Measurements from ENCODE around the gene HOXB5. TPM values are rescaled to one million over a fixed set of nuclear protein-coding genes. Genes with fewer than 3 reads are reported as not detected.

HOXB5 gene
- total RNA-seq, 1 experiment from 2014 or later: 19.8 TPM

- DNase-seq (ENCODE audit: low read depth, low spot score) (no peak), ATAC-seq (no peak)
- POLR2A ChIA-PET: no interaction called here
- no peaks in the 10 kb centered on the region for H3K9me2 ChIP-seq (ENCODE audit: insufficient read depth)
- H3K36me3 ChIP-seq (ENCODE audit: control insufficient read depth in 1 of 2, insufficient read depth in 2 of 2, low read length in 2 of 2): peaks cover 0 to 4% of the 10 kb centered on the region in 2 experiments; a peak in 1 of 4 replicates
- H4K20me1 ChIP-seq (ENCODE audit: insufficient read depth): no peaks in the 10 kb centered on the region
- H3K4me1 ChIP-seq (ENCODE audit: control insufficient read depth in 1 of 2, insufficient read depth in 2 of 2, low read length in 2 of 2): peaks cover 0 to 4% of the 10 kb centered on the region in 2 experiments; a peak in 1 of 4 replicates
- CTCF ChIA-PET: no interaction called here
- no peak overlapping the region for H3K9ac ChIP-seq (ENCODE audit: low read length)
- H3K79me2 ChIP-seq (ENCODE audit: insufficient read depth, low read length): no peaks in the 10 kb centered on the region
- no peaks in the 10 kb centered on the region for H3K27me3 ChIP-seq (ENCODE audit: insufficient read depth, low read length)
- RAD21 ChIA-PET (ENCODE audit: low non-redundant PET in 1 of 2, low total read pairs in 2 of 2, uncharacterized antibody in 2 of 2, unreplicated experiment in 2 of 2): no interaction called here
- intact Hi-C loops (cut with micrococcal nuclease): no loop called here
- H3K27ac ChIP-seq (ENCODE audit: low read depth, low read length): no peak overlapping the region
- H3K9me3 ChIP-seq (ENCODE audit: control insufficient read depth in 1 of 2, insufficient read depth in 1 of 2, low read depth in 1 of 2, low read length in 2 of 2): no peaks in the 10 kb centered on the region
- H2AFZ ChIP-seq (ENCODE audit: low read depth, low read length, poor library complexity, severe bottlenecking): no peak overlapping the region
- TF ChIP-seq ZBTB33 (IDR thresholded peaks at IDR 0.05; ENCODE audit: extremely low read depth, insufficient replicate concordance, low read length): no peak
- no peak for TF ChIP-seq MAX (IDR thresholded peaks at IDR 0.05)
- no peak for TF ChIP-seq SRF (IDR thresholded peaks at IDR 0.05; ENCODE audit: low read depth)
- TF ChIP-seq ATF3 (IDR thresholded peaks at IDR 0.05): no peak
- TF ChIP-seq YY1 (IDR thresholded peaks at IDR 0.05; ENCODE audit: extremely low read depth, insufficient replicate concordance, low read depth, low read length): no peak
- no TSS peak for BruUV-seq (replicated peaks)
- no peak overlapping the region for H3K4me2 ChIP-seq (ENCODE audit: low read length)
- H3K4me3 ChIP-seq (replicated peaks in 1 of 2; ENCODE audit: low read depth in 1 of 2, low read length in 2 of 2): no peak overlapping the region
Measured at GRCh38 chr17:48553826-48554225, 39.8 kb downstream of the HOXB5 start.

- CTCF ChIA-PET: no interaction called here
Measured at GRCh38 chr17:48553190-48553547, 40.4 kb downstream of the HOXB5 start.

More at GRCh38 chr17:48553190-48553547, 40.4 kb downstream of the HOXB5 start:
- POLR2A ChIA-PET: no interaction called here
- Histone ChIP-seq H3K9me2 (ENCODE audit: insufficient read depth) (no peaks in the 10 kb centered on the region), H3K9me3 (ENCODE audit: control insufficient read depth in 1 of 2, insufficient read depth in 1 of 2, low read depth in 1 of 2, low read length in 2 of 2) (no peaks in the 10 kb centered on the region), H3K27me3 (ENCODE audit: insufficient read depth, low read length) (no peaks in the 10 kb centered on the region), H4K20me1 (ENCODE audit: insufficient read depth) (no peaks in the 10 kb centered on the region), H3K36me3 (ENCODE audit: control insufficient read depth in 1 of 2, insufficient read depth in 2 of 2, low read length in 2 of 2) (peaks cover 0 to 4% of the 10 kb centered on the region in 2 experiments; a peak in 1 of 4 replicates), H3K4me2 (ENCODE audit: low read length) (no peak overlapping the region), H3K4me3 (replicated peaks in 1 of 2; ENCODE audit: low read depth in 1 of 2, low read length in 2 of 2) (no peak overlapping the region), H3K79me2 (ENCODE audit: insufficient read depth, low read length) (no peaks in the 10 kb centered on the region), H3K27ac (ENCODE audit: low read depth, low read length) (no peak overlapping the region), H2AFZ (ENCODE audit: low read depth, low read length, poor library complexity, severe bottlenecking) (no peak overlapping the region), H3K9ac (ENCODE audit: low read length) (no peak overlapping the region), H3K4me1 (ENCODE audit: control insufficient read depth in 1 of 2, insufficient read depth in 2 of 2, low read length in 2 of 2) (peaks cover 0 to 4% of the 10 kb centered on the region in 2 experiments; a peak in 1 of 4 replicates)
- TF ChIP-seq ZFX (IDR thresholded peaks at IDR 0.05) (no peak), ATF3 (IDR thresholded peaks at IDR 0.05) (no peak)
- DNase-seq (ENCODE audit: low read depth, low spot score) (no peak), ATAC-seq (no peak)
- RAD21 ChIA-PET (ENCODE audit: low non-redundant PET in 1 of 2, low total read pairs in 2 of 2, uncharacterized antibody in 2 of 2, unreplicated experiment in 2 of 2): no interaction called here
- BruUV-seq (replicated peaks): no TSS peak
- intact Hi-C loops (cut with micrococcal nuclease): no loop called here

Data from HCT116 (cell line).